ENCODE data around the gene TM2D3. TPM values are rescaled to one million over a fixed set of nuclear protein-coding genes. Genes with fewer than 3 reads are reported as not detected.

Gene TM2D3
- total RNA-seq, 1 experiment from 2014 or later, result 18.4 TPM

DNA sequence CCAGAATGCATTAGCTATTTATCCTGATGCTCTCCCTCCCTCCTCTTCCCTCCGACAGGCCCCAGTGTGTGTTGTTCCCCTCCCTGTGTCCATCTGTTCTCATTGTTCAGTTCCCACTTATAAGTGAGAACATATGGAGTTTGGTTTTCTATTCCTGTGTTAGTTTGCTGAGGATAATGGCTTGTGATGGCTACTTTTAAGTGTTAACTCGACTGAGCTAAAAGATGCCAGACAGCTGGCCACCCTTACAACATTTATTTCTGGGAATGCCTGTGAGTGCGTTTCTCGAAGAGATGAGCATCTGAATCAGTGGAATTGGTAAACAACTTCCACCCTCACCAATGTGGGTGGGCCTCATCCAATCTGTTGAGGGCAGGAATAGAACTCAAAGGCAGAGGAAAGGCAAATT is 24.7 kb upstream of the TM2D3 start:
- Histone ChIP-seq H3K9me2 (replicated peaks; ENCODE audit: low read length) (no peaks in the 10 kb centered on the region), H3K9me3 (ENCODE audit: low read length) (no peaks in the 10 kb centered on the region), H3K36me3 (ENCODE audit: low read depth, low read length) (no peaks in the 10 kb centered on the region), H3K4me3 (ENCODE audit: low read length) (no peak overlapping the region), H3K4me2 (ENCODE audit: low read length) (no peak overlapping the region), H3K4me1 (ENCODE audit: insufficient read depth, low read length) (peaks cover 15% of the 10 kb centered on the region), H3K79me2 (ENCODE audit: low read length) (no peaks in the 10 kb centered on the region), H2AFZ (ENCODE audit: low read length) (no peak overlapping the region), H4K20me1 (ENCODE audit: low read length) (no peaks in the 10 kb centered on the region), H3F3A (ENCODE audit: low read length, unreplicated experiment) (no peaks in the 10 kb centered on the region), H3K27me3 (ENCODE audit: low read length) (no peaks in the 10 kb centered on the region), H3K27ac (ENCODE audit: low read length) (no peak overlapping the region), H3K9ac (ENCODE audit: low read length) (no peak overlapping the region)
- no TSS peak for BruUV-seq (replicated peaks)
- intact Hi-C loops (cut with micrococcal nuclease), result no loop called here
- ATAC-seq, result no peak
- ChIA-PET POLR2A (ENCODE audit: unreplicated experiment) (no interaction called here), CTCF (no interaction called here)
- DNase-seq, result no peak
- TF ChIP-seq EZH2phosphoT487 (IDR thresholded peaks at IDR 0.05; ENCODE audit: borderline replicate concordance, low read length), result no peak
- TF ChIP-seq, protein P1, sequence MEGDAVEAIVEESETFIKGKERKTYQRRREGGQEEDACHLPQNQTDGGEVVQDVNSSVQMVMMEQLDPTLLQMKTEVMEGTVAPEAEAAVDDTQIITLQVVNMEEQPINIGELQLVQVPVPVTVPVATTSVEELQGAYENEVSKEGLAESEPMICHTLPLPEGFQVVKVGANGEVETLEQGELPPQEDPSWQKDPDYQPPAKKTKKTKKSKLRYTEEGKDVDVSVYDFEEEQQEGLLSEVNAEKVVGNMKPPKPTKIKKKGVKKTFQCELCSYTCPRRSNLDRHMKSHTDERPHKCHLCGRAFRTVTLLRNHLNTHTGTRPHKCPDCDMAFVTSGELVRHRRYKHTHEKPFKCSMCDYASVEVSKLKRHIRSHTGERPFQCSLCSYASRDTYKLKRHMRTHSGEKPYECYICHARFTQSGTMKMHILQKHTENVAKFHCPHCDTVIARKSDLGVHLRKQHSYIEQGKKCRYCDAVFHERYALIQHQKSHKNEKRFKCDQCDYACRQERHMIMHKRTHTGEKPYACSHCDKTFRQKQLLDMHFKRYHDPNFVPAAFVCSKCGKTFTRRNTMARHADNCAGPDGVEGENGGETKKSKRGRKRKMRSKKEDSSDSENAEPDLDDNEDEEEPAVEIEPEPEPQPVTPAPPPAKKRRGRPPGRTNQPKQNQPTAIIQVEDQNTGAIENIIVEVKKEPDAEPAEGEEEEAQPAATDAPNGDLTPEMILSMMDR (conservative IDR thresholded peaks at IDR 0.05; ENCODE audit: low read depth, low read length), result no peak
- no peak for TF ChIP-seq EZH2 (IDR thresholded peaks at IDR 0.05; ENCODE audit: low read length, unreplicated experiment)

DNA sequence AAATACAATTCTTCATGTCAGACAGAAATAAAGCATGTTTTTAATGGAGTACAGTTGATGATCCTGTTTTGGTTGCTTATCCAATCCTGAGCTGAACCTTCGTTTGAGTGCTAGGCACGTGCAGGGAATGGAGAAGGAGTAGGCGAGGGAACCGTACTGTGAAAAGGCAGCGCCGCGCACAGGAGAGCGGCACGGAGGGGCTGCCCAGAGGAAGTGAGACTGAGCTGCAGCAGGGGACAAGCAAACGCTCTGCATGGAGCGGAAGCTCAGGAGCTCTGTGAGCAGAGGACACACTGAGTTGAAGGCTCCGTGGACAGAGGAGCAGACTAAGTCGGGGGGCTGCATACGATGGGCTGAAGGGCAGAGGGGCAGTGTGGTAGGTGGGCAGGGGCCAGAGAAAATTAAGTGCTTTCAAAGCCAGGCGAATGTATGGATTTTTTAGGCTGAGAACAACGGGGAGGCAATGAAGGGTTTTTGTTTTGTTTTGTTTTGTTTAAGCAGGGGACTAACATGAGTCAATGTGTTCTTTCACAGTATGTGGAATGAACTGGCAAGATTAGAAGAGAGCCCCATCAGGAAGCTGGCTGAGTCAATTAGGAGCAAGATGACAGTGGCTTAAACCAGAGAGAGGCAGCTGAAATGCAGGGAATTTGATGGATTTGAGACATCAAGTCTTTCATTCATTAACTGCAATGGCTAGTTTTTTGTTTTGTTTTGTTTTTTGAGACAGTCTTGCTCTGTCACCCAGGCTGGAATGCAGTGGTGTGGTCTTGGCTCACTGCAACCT is 23.8 kb upstream of the TM2D3 start:
- Histone ChIP-seq H3K36me3 (ENCODE audit: low read depth, low read length) (no peaks in the 10 kb centered on the region), H3K9ac (ENCODE audit: low read length) (no peak overlapping the region), H4K20me1 (ENCODE audit: low read length) (no peaks in the 10 kb centered on the region), H3K27ac (ENCODE audit: low read length) (no peak overlapping the region), H3K4me1 (ENCODE audit: insufficient read depth, low read length) (peaks cover 15% of the 10 kb centered on the region), H3K9me3 (ENCODE audit: low read length) (no peaks in the 10 kb centered on the region), H3K4me2 (ENCODE audit: low read length) (peak overlapping the region; percentile 27; the same call in 1 of the 2 replicates), H2AFZ (ENCODE audit: low read length) (no peak overlapping the region), H3K27me3 (ENCODE audit: low read length) (no peaks in the 10 kb centered on the region), H3K9me2 (replicated peaks; ENCODE audit: low read length) (no peaks in the 10 kb centered on the region), H3K79me2 (ENCODE audit: low read length) (no peaks in the 10 kb centered on the region), H3F3A (ENCODE audit: low read length, unreplicated experiment) (no peaks in the 10 kb centered on the region), H3K4me3 (ENCODE audit: low read length) (no peak overlapping the region)
- DNase-seq (peak; percentile 72), ATAC-seq (peak; percentile 86)
- intact Hi-C loops (cut with micrococcal nuclease), result no loop called here
- CTCF ChIA-PET, result interaction anchor here (0.6 kb wide), 1 partner anchor 18 kb away, joined by 3 read pairs; no protein-coding TSS in a partner anchor
- POLR2A ChIA-PET (ENCODE audit: unreplicated experiment), result no interaction called here
- TF ChIP-seq, protein P1 (conservative IDR thresholded peaks at IDR 0.05; ENCODE audit: low read depth, low read length), result no peak
- no peak for TF ChIP-seq EZH2 (IDR thresholded peaks at IDR 0.05; ENCODE audit: low read length, unreplicated experiment)
- TF ChIP-seq EZH2phosphoT487 (IDR thresholded peaks at IDR 0.05; ENCODE audit: borderline replicate concordance, low read length), result no peak
- no TSS peak for BruUV-seq (replicated peaks)

- ChIA-PET POLR2A (ENCODE audit: unreplicated experiment) (no interaction called here), CTCF (interaction anchor here (0.6 kb wide), 1 partner anchor 407 kb away, joined by 3 read pairs; no protein-coding TSS in a partner anchor)
- TF ChIP-seq, protein P1 (conservative IDR thresholded peaks at IDR 0.05; ENCODE audit: low read depth, low read length), result no peak
- TF ChIP-seq EZH2phosphoT487 (IDR thresholded peaks at IDR 0.05; ENCODE audit: borderline replicate concordance, low read length) (no peak), EZH2 (IDR thresholded peaks at IDR 0.05; ENCODE audit: low read length, unreplicated experiment) (no peak)
- no peaks in the 10 kb centered on the region for H3K9me3 ChIP-seq (ENCODE audit: low read length)
- H3K4me1 ChIP-seq (ENCODE audit: insufficient read depth, low read length), result peaks cover 15% of the 10 kb centered on the region
- intact Hi-C loops (cut with micrococcal nuclease), result no loop called here
- DNase-seq, result peak; percentile 64
- H3F3A ChIP-seq (ENCODE audit: low read length, unreplicated experiment), result no peaks in the 10 kb centered on the region
- peak overlapping the region; percentile 32; the same call in 1 of the 2 replicates for H3K27ac ChIP-seq (ENCODE audit: low read length)
- ATAC-seq, result peak; percentile 81
- no peaks in the 10 kb centered on the region for H3K9me2 ChIP-seq (replicated peaks; ENCODE audit: low read length)
- H2AFZ ChIP-seq (ENCODE audit: low read length), result no peak overlapping the region
- no peak overlapping the region for H3K9ac ChIP-seq (ENCODE audit: low read length)
- no peaks in the 10 kb centered on the region for H3K79me2 ChIP-seq (ENCODE audit: low read length)
- no peaks in the 10 kb centered on the region for H4K20me1 ChIP-seq (ENCODE audit: low read length)
- no TSS peak for BruUV-seq (replicated peaks)
- peak overlapping the region; percentile 31 for H3K4me2 ChIP-seq (ENCODE audit: low read length)
- H3K4me3 ChIP-seq (ENCODE audit: low read length), result no peak overlapping the region
- H3K36me3 ChIP-seq (ENCODE audit: low read depth, low read length), result no peaks in the 10 kb centered on the region
- H3K27me3 ChIP-seq (ENCODE audit: low read length), result no peaks in the 10 kb centered on the region
Observed at GRCh38 chr15:101675015-101675414, 22.8 kb upstream of the TM2D3 start.
